CD8-positive, alpha-beta memory T cell (primary cell): ENCODE results near the gene ATF7. TPM values are rescaled to one million over a fixed set of nuclear protein-coding genes. Genes with fewer than 3 reads are reported as not detected.

ENCODE experiments used
- CTCF ChIA-PET: fragments of 350-600 bp; sonication (Branson Sonifier 250); formaldehyde crosslinking; loops from one replicate; lab custom pipeline; 2021; ENCODE audit warnings: antibody characterized with exemption; lab: Charles Lee
- POLR2A ChIA-PET: fragments of 350-600 bp; sonication (Branson Sonifier 250); formaldehyde crosslinking; loops from one replicate; lab custom pipeline; 2021; ENCODE audit warnings: antibody characterized with exemption; lab: Charles Lee
- DNase-seq, 5 donors: peaks; one replicate each; pipeline versions ENCODE4 v3.0.0 to v3.0.0-alpha.2; 2020 to 2022; ENCODE audit warnings: mixed read lengths in 1 of 5
- H3K27ac ChIP-seq: one replicate; pipeline ENCODE4 v1.7.0; 2013; ENCODE audit warnings: low read depth, mild to moderate bottlenecking, low read length, moderate library complexity
- H3K27me3 ChIP-seq: 2 replicates; pipeline ENCODE4 v1.7.0; 2013; ENCODE audit warnings: low read length, mild to moderate bottlenecking; ENCODE audit not compliant: insufficient read depth, poor library complexity, severe bottlenecking
- H3K36me3 ChIP-seq: 2 replicates; pipeline ENCODE4 v1.7.0; 2013; ENCODE audit warnings: mild to moderate bottlenecking, low read length, moderate library complexity; ENCODE audit not compliant: insufficient read depth
- H3K4me1 ChIP-seq: 2 replicates; pipeline ENCODE4 v1.7.0; 2013; ENCODE audit warnings: mild to moderate bottlenecking, low read length, moderate library complexity; ENCODE audit not compliant: insufficient read depth
- H3K4me3 ChIP-seq: 2 replicates; pipeline ENCODE4 v1.7.0; 2013; ENCODE audit warnings: mild to moderate bottlenecking, low read length
- H3K9me3 ChIP-seq: 2 replicates; pipeline ENCODE4 v1.7.0; 2013; ENCODE audit warnings: mild to moderate bottlenecking, low read length
- H3K27ac Mint-ChIP-seq, 8 donors: one replicate each; pipeline ENCODE4 v1.8.0; 2020 to 2021; ENCODE audit warnings: mixed read lengths in 8 of 8, mild to moderate bottlenecking in 6 of 8, inconsistent platforms in 3 of 8, moderate library complexity in 3 of 8
- H3K27me3 Mint-ChIP-seq, 2 donors: one replicate each; pipeline ENCODE4 v1.8.0; 2020 to 2021; ENCODE audit warnings: mixed read lengths in 2 of 2, mild to moderate bottlenecking in 1 of 2, moderate library complexity in 1 of 2
- H3K36me3 Mint-ChIP-seq, 3 donors: one replicate each; pipeline ENCODE4 v1.8.0; 2020 to 2021; ENCODE audit warnings: mixed read lengths in 3 of 3, inconsistent platforms in 1 of 3, mild to moderate bottlenecking in 1 of 3
- H3K4me1 Mint-ChIP-seq, 3 donors: one replicate each; pipeline ENCODE4 v1.8.0; 2020 to 2021; ENCODE audit warnings: mixed read lengths in 3 of 3, inconsistent platforms in 1 of 3, mild to moderate bottlenecking in 1 of 3
- H3K4me3 Mint-ChIP-seq, 7 donors: one replicate each; pipeline ENCODE4 v1.8.0; 2020 to 2021; ENCODE audit warnings: mixed read lengths in 7 of 7, mild to moderate bottlenecking in 6 of 7, moderate library complexity in 4 of 7, inconsistent platforms in 2 of 7
- H3K9me3 Mint-ChIP-seq, 5 donors: one replicate each; pipeline ENCODE4 v1.8.0; 2020 to 2022; ENCODE audit warnings: mixed read lengths in 5 of 5, mild to moderate bottlenecking in 3 of 5, moderate library complexity in 2 of 5, inconsistent platforms in 1 of 5
- polyA plus RNA-seq: library from polyadenylated mRNA; unstranded; fragments of 300-500 nt; fragmentation: Illumina TruSeq; gene quantifications from one replicate; pipeline ENCODE4 v1.2.3, GENCODE V29; 2021
- total RNA-seq, 2 experiments: library from RNA; stranded (reverse); gene quantifications; one replicate each; pipeline ENCODE4 v1.2.3, GENCODE V29; 2021

ATF7 gene
- total and polyA plus RNA-seq, 3 experiments from 2014 or later, result 13.4 to 28.1 (median 27.6) TPM

GRCh38 chr12:53594897-53595615, 31.1 kb downstream of the ATF7 start:
- Histone ChIP-seq H3K9me3 (no peaks in the 10 kb centered on the region), H3K27ac (no peak overlapping the region), H3K4me3 (no peak overlapping the region), H3K4me1 (peaks cover 13% of the 10 kb centered on the region), H3K27me3 (no peaks in the 10 kb centered on the region), H3K36me3 (no peaks in the 10 kb centered on the region)
- no peak for DNase-seq
- H3K9me3 Mint-ChIP-seq, result no peaks in the 10 kb centered on the region
- H3K27ac Mint-ChIP-seq, result no peak overlapping the region
- H3K27me3 Mint-ChIP-seq, result no peaks in the 10 kb centered on the region
- ChIA-PET POLR2A (interaction anchor here (0.6 kb wide), 1 partner anchor 697 kb away, joined by 3 read pairs; no protein-coding TSS in a partner anchor), CTCF (no interaction called here)
- H3K36me3 Mint-ChIP-seq, result peaks cover 0 to 28% (median 6%) of the 10 kb centered on the region in 3 donors
- peaks cover 7 to 22% (median 22%) of the 10 kb centered on the region in 3 donors for H3K4me1 Mint-ChIP-seq
- H3K4me3 Mint-ChIP-seq, result no peak overlapping the region

GRCh38 chr12:53593707-53594106, 32.5 kb downstream of the ATF7 start:
- no peak for DNase-seq
- H3K27ac Mint-ChIP-seq, result peak overlapping the region in 1 of 8 donors; percentile 9
- Histone ChIP-seq H3K27me3 (no peaks in the 10 kb centered on the region), H3K9me3 (no peaks in the 10 kb centered on the region), H3K27ac (no peak overlapping the region), H3K4me3 (no peak overlapping the region), H3K4me1 (peaks cover 13% of the 10 kb centered on the region), H3K36me3 (no peaks in the 10 kb centered on the region)
- CTCF ChIA-PET, result no interaction called here
- POLR2A ChIA-PET, result no interaction called here
- H3K27me3 Mint-ChIP-seq, result no peaks in the 10 kb centered on the region
- peaks cover 11 to 29% (median 28%) of the 10 kb centered on the region in 3 donors for H3K4me1 Mint-ChIP-seq
- no peaks in the 10 kb centered on the region for H3K9me3 Mint-ChIP-seq
- no peak overlapping the region for H3K4me3 Mint-ChIP-seq
- peaks cover 0 to 21% (median 2%) of the 10 kb centered on the region in 3 donors for H3K36me3 Mint-ChIP-seq

- POLR2A ChIA-PET, result no interaction called here
- peaks cover 9 to 35% (median 28%) of the 10 kb centered on the region in 3 donors for H3K4me1 Mint-ChIP-seq
Measured at GRCh38 chr12:53593031-53593430, 33.2 kb downstream of the ATF7 start.

GRCh38 chr12:53592426-53592825, 33.8 kb downstream of the ATF7 start:
- H3K4me1 Mint-ChIP-seq, result peaks cover 8 to 35% (median 28%) of the 10 kb centered on the region in 3 donors
- POLR2A ChIA-PET, result no interaction called here
- CTCF ChIA-PET, result no interaction called here

More at GRCh38 chr12:53593031-53593430, 33.2 kb downstream of the ATF7 start:
- H3K9me3 Mint-ChIP-seq, result no peaks in the 10 kb centered on the region
- H3K9me3 ChIP-seq, result no peaks in the 10 kb centered on the region
- H3K27me3 Mint-ChIP-seq, result no peaks in the 10 kb centered on the region
- H3K4me1 ChIP-seq, result peaks cover 13% of the 10 kb centered on the region
- H3K4me3 ChIP-seq, result no peak overlapping the region
- no peak overlapping the region for H3K4me3 Mint-ChIP-seq
- H3K36me3 Mint-ChIP-seq, result peaks cover 0 to 16% (median 4%) of the 10 kb centered on the region in 3 donors
- no peaks in the 10 kb centered on the region for H3K36me3 ChIP-seq
- H3K27me3 ChIP-seq, result no peaks in the 10 kb centered on the region
- CTCF ChIA-PET, result no interaction called here
- no peak overlapping the region for H3K27ac Mint-ChIP-seq
- no peak for DNase-seq
- no peak overlapping the region for H3K27ac ChIP-seq

DNA sequence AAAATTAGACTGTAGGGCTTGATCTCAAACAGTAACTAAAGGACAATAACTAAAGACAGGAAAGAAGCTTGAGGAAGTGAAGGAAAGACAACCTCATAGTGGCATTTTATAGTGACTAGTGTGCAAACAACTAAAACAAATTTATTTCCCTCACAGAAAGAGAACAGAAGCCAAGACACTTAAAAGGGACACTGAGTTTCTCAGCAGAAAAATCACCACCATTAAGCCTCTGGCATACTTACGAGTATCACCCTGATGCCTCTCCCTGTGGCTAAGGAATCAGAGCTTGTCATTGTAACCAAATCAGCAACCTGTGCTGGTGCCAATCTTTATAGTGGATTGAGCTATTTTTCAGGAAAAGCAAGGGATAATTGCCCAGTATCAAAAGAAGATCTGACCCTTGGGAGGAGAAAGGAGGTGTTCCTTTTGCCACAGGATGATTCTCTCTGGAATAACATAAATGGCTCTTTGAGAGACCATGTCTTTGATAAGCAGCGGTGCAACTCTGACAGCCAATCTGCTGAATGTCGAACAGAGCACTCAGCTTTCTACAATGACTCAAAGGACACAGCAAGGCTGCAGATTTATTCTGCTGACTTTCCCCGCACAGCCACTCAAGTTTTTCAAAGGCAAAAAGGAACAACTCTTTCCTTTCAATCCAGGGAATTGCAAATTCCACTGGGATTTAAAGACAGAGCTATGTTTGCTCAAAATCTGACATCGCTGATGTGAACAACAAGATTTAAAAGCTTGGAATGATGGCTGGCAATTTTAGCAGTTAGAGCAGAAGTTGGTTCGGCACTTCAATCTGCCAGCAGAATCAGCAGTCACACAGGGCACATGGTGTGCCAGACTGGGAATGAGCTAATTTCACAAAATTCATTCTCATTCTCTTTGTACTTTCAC, 34.6 kb downstream of the ATF7 start:
- H3K27me3 Mint-ChIP-seq, result no peaks in the 10 kb centered on the region
- Histone ChIP-seq H3K27ac (no peak overlapping the region), H3K27me3 (no peaks in the 10 kb centered on the region), H3K4me3 (no peak overlapping the region), H3K9me3 (no peaks in the 10 kb centered on the region), H3K4me1 (peaks cover 13% of the 10 kb centered on the region), H3K36me3 (no peaks in the 10 kb centered on the region)
- H3K4me1 Mint-ChIP-seq, result peaks cover 10 to 38% (median 33%) of the 10 kb centered on the region in 3 donors
- H3K27ac Mint-ChIP-seq, result no peak overlapping the region
- CTCF ChIA-PET, result no interaction called here
- DNase-seq, result no peak
- POLR2A ChIA-PET, result no interaction called here
- no peak overlapping the region for H3K4me3 Mint-ChIP-seq
- H3K36me3 Mint-ChIP-seq, result peaks cover 0 to 9% (median 4%) of the 10 kb centered on the region in 3 donors
- H3K9me3 Mint-ChIP-seq, result no peaks in the 10 kb centered on the region

More at GRCh38 chr12:53592426-53592825, 33.8 kb downstream of the ATF7 start:
- Mint-ChIP-seq H3K9me3 (no peaks in the 10 kb centered on the region), H3K36me3 (peaks cover 0 to 15% (median 4%) of the 10 kb centered on the region in 3 donors), H3K27ac (peak overlapping the region in 1 of 8 donors; percentile 35), H3K4me3 (no peak overlapping the region), H3K27me3 (no peaks in the 10 kb centered on the region)
- H3K27ac ChIP-seq, result no peak overlapping the region
- H3K4me3 ChIP-seq, result no peak overlapping the region
- peaks cover 13% of the 10 kb centered on the region for H3K4me1 ChIP-seq
- DNase-seq, result no peak
- H3K9me3 ChIP-seq, result no peaks in the 10 kb centered on the region
- H3K27me3 ChIP-seq, result no peaks in the 10 kb centered on the region
- H3K36me3 ChIP-seq, result no peaks in the 10 kb centered on the region

DNA sequence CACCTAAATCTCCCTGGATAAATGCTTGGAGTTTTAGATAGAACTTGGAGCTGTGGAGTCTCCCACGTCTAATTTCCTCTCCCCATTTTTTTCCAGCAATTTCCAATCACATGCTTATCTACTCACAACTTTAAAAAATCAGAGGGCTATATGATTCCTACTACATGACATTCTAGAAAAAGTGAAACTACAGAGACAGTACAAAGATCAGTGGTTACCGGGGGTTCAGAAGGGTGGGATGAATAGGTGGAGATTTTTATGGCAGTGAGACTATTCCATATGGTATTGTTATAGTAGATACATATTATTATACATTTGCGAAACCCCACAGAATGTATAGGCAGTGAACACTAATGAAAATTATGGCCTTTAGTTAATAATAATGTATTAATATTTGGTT, 35.5 kb downstream of the ATF7 start:
- H3K4me1 Mint-ChIP-seq, result peaks cover 10 to 43% (median 41%) of the 10 kb centered on the region in 3 donors
- no peaks in the 10 kb centered on the region for H3K27me3 ChIP-seq
- no peaks in the 10 kb centered on the region for H3K36me3 ChIP-seq
- H3K9me3 Mint-ChIP-seq, result no peaks in the 10 kb centered on the region
- H3K36me3 Mint-ChIP-seq, result peaks cover 0 to 10% (median 4%) of the 10 kb centered on the region in 3 donors
- H3K4me3 Mint-ChIP-seq, result no peak overlapping the region
- no peak overlapping the region for H3K27ac ChIP-seq
- peak overlapping the region in 1 of 8 donors; percentile 12 for H3K27ac Mint-ChIP-seq
- H3K4me3 ChIP-seq, result no peak overlapping the region
- H3K27me3 Mint-ChIP-seq, result no peaks in the 10 kb centered on the region
- ChIA-PET CTCF (no interaction called here), POLR2A (no interaction called here)
- no peaks in the 10 kb centered on the region for H3K9me3 ChIP-seq
- DNase-seq, result no peak
- peaks cover 13% of the 10 kb centered on the region for H3K4me1 ChIP-seq

- H3K36me3 Mint-ChIP-seq, result peaks cover 0 to 7% (median 4%) of the 10 kb centered on the region in 3 donors
- no peaks in the 10 kb centered on the region for H3K27me3 Mint-ChIP-seq
- Histone ChIP-seq H3K27me3 (no peaks in the 10 kb centered on the region), H3K4me1 (peaks cover 13% of the 10 kb centered on the region), H3K27ac (no peak overlapping the region), H3K9me3 (no peaks in the 10 kb centered on the region), H3K4me3 (no peak overlapping the region), H3K36me3 (no peaks in the 10 kb centered on the region)
- H3K9me3 Mint-ChIP-seq, result no peaks in the 10 kb centered on the region
- H3K27ac Mint-ChIP-seq, result peak overlapping the region in 2 of 8 donors; percentile 7 to 25
- ChIA-PET POLR2A (no interaction called here), CTCF (no interaction called here)
- peaks cover 10 to 45% (median 42%) of the 10 kb centered on the region in 3 donors for H3K4me1 Mint-ChIP-seq
- DNase-seq, result no peak
- H3K4me3 Mint-ChIP-seq, result no peak overlapping the region
Measured at GRCh38 chr12:53589915-53590314, 36.3 kb downstream of the ATF7 start.

- Mint-ChIP-seq H3K4me3 (no peak overlapping the region), H3K27me3 (no peaks in the 10 kb centered on the region), H3K9me3 (no peaks in the 10 kb centered on the region), H3K27ac (peak overlapping the region in 2 of 8 donors; percentile 18 to 31), H3K4me1 (peaks cover 10 to 45% (median 45%) of the 10 kb centered on the region in 3 donors), H3K36me3 (peaks cover 3 to 7% (median 7%) of the 10 kb centered on the region in 3 donors)
- Histone ChIP-seq H3K27ac (no peak overlapping the region), H3K4me1 (peaks cover 13% of the 10 kb centered on the region), H3K9me3 (no peaks in the 10 kb centered on the region), H3K27me3 (no peaks in the 10 kb centered on the region), H3K36me3 (no peaks in the 10 kb centered on the region), H3K4me3 (no peak overlapping the region)
- ChIA-PET CTCF (no interaction called here), POLR2A (no interaction called here)
- DNase-seq, result no peak
Measured at GRCh38 chr12:53589423-53589822, 36.8 kb downstream of the ATF7 start.
